ENCODE measurements around the gene SOCS1.

Gene SOCS1

DNA sequence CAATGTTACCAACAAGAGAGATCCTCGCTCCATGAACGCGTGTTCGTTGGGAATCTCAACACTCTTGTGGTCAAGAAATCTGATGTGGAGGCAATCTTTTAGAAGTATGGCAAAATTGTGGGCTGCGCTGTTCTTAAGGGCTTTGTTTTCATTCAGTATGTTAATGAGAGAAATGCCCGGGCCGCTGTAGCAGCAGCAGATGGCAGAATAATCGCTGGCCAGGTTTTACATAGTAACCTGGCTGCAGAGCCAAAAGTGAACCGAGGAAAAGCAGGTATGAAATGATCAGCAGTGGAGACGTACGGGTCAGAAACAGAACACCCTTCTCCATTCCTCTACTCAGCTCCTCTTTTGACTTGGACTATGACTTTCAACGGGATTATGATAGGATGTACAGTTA lies 13.3 kb downstream of the SOCS1 start:
- DNase-seq = no peak

DNA sequence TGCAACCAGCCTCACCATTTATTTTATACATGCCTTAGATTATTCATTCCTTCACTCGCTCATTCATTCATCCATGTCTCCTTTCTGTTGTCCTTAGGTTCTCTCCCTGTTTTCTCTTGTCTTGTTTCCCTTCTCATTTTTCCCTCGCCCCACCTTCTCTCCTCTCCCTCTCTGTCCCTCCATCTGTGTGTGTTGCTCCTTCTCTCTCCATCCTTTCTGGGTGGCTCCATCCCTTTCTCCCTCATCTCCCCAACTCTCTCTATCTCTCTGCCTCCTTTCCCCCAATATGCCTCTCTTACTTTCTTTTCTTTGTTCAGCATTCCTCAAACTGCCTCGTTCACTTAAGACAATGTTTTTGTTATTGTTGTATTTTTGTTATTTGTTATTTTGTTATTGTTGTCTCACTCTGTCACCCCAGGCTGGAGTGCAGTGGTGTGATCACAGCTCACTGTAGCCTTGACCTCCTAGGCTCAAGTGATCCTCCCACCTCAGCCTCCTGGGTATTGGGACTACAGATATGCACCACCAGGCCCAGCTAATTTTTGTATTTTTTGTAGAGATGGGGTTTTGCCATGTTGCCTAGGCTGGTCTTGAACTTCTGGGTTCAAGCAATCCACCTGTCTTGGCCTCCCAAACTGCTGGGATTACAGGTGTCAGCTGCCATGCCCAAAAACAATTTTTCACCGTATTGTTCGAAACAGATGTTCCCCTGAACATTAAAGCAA lies 14.4 kb downstream of the SOCS1 start:
- DNase-seq = no peak

DNA sequence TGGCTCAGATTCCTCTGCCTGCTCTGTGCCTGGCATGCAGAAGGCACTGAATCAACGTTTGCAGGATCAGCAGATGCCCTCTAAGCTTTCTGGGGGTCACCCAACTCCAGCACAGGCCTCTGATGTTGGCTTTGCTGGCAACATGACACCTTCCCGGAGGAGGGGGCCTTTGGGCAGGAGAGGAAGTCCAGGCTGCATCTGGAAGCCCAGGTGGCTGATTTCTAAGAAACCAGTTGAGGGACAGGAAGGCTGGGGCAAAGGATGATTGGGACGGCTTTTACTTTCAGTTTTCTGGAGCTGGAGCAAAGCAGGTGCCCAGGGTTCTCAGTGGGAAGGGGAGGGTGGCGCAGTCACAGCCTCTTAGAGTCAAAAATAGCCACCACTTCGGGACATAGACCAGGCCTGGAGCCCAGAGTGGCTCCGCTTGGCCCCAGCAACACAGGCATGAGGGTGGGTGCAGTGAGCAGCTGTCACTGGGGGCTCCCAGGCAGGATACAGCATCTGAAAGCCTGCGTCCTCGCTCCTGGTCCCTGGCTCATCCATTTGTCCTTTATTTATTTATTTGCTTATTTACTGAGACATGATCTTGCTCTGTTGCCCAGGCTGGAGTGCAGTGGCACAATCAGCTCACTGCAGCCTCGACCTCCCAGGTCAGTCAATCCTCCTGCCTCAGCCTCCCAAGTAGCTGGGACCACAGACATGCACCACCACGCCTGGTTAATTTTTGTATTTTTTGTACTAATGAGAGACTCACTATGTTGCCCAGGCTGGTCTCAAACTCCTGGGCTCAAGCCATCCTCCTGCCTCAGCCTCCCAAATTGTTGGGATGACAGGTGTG lies 15.1 kb downstream of the SOCS1 start:
- no peak for DNase-seq

DNA sequence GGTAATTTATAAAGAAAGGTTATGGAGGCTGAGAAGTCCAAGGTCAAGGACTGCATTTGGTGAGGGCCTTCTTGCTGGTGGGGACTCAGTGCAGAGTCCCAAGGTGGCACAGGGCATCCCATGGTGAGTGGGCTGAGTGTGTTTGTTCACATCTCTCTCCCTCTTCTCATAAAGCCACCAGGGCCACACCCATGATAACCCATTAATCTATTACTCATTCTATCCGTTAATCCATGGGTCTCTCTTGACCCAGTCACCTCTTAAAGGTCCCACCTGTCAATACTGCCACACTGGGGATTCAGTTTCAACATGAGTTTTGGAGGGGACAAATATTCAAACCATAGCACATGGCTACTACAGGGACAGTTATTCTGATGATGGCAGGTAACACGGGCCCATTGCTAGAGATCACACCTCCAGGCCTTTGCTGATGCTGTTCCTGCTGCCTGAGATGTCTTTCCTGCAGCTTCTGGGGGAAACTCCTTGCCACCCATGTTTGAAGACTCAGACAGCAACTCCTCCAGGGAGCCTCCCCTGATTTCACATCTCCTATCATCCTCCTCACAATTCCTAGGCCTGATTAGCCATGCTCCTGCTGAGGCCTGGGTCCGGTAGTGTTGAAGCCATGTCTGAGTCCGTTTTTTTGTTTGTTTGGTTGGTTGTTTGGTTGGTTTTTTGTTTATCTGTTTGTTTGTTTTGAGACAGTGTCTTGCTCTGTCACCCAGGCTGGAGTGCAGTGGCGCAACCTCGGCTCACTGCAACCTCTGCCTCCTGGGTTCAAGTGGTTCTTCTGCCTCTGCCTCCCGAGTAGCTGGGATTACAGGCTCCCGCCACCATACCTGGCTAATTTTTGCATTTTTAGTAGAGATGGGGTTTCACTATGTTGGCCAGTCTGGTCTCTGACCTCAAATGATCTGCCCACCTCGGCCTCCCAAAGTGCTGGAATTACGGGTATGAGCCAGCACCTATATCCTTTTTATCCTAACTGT lies 16.1 kb downstream of the SOCS1 start:
- DNase-seq = no peak

DNA sequence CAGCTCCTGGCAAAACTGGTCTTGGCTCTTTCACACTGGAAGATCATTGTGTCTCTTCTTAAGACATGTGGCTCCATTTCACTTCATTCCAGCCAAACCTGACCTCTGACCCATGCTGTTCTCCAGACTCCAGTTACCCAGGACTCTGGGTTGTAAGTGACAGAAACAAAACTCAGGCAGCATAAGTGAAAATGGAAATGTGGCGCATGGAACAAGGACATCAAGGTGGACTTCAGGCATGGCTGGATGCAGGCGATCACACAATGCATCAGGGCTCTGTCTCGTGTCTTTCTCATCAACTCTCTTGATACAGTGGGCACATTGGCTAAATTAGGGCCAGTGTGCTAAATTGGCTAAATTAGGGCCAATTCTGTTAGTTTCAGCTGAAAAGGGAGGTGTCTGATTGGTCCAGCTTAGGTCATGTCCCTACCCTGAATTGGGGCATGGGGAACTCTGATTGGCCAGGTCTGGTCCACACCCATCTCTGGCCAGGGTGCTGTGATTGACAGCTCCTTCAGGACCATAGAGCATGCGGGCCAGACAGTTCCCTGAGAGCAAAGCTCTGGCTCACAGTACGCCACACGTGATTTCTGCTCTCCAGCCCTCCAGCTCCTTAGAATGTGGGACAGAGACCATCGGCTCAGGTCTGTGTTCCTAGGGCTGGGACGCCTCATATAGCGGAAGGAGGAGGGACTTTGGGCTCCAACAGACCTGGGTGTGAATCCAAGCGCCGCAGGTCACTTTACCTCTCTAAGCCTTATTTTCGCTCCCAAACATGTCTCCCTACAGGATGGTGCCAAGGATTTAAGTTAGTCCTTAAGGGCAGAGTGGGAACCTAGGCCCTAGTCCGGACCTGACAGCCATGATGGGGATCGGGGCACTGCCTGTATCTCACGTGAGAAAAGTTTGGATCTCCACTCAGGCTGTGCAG lies 17.5 kb downstream of the SOCS1 start:
- no peak for DNase-seq

DNA sequence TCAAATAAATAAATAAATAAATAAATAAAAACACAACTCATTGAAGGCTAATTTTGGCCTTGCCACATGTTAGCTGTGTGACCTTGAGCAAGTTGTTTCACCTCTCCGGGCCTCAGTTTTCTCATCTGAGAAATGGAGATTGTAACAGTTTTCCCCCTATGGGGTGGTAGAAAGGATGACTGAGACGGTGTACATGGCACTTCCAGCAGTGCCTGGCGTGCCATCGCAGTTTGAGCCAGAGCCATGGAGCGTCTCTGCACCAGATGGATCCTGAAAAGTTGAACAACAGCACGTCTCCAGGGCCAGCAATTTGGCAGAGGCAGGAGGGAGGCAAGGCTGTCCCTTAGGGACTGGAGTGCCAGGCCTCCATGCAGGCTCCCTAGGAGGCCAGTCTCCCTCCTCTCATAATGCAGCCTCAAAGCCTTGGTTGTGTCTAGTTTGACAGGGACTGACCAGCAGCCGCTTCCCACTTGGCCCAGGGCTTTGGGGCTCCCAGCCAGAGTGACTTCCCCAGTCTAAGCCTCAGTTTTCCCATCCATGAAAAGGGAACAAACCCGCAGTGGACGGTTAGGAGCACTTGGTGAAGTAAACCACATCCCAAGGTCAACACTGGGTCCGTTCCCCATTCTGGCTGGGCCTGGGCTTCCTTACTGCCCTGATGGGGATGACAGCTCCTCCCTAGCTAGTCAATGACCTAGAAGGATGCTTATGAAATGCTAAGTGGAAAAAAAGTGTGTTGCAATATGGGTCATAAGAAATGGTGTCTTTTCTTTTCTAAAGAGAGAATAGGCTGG lies 19.3 kb downstream of the SOCS1 start:
- no peak for DNase-seq

DNA sequence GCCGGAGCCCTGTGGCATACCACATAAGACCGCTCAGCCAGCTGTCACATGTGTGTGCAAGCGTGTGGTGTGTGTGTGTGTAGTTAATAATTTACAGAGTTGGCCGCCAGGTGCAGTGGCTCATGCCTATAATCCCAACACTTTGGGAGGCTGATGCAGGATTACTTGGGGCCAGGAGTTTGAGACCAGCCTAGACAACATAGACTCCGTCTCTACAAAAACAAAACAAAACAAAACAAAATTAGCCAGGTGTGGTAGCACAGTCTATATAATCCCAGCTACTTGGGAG lies 20.4 kb downstream of the SOCS1 start:
- no peak for DNase-seq

DNA sequence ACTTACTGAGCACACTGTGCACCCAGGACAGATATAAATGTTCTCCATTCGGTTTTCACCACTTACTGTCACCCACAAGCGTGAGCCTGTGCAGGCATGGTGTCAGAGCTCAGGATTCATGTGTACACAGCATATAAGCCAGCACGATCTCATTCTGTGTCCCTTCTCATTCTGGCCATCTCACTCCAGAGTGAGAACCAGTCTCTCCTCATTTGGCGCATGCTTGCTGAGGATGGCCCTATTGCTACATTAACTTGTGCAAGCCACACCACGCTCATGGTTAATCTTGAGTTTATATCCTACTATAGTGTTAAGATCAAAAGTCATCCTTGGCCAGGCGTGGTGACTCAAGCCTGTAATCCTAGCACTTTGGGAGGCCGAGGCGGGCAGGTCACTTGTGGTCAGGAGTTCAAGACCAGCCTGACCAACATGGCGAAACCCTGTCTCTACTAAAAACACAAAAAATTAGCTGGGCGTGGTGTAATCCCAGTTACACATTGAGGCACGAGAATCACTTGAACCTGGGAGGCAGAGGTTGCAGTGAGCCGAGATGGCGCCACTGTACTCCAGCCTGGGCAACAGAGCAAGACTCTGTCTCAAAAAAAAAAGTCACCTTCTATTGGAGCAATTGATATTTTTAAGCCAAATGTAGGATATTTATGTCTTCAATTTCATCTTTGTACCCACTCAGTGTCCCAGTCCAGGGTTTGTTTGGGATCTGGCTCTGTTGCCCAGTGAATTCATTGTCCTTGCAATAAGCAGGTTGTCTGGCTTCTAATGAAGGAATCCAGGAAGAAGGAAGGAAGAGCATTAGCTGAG lies 20.9 kb downstream of the SOCS1 start:
- no peak for DNase-seq

DNA sequence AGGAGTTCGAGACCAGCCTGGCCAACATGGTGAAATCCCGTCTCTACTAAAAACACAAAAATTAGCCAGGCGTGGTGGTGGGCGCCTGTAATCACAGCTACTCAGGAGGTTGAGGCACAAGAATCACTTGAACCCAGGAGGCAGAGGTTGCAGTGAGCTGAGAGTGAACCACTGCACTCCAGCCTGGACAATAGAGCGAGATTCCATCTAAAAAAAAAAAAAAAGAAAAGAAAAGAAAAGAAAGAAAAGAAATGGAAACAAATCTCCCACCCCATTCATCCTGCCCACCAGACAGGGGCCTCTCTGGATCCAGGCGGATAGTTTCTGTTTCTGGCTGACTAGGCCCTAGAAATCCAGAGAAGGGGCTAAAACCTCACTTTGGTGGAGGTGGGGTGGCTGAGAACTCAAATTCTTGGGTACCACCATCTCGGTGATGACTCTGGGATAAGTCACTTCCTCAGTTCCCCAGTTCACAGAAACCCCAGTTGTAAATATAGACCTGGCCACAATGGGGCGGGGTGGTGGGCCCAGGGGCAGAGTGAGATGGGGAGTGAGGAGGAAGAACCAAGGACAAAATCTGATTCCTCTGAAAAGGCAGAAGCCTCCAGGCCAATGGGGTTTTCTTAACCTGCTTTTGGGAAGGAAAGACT lies 22.2 kb downstream of the SOCS1 start:
- peak; percentile 33 for DNase-seq

DNA sequence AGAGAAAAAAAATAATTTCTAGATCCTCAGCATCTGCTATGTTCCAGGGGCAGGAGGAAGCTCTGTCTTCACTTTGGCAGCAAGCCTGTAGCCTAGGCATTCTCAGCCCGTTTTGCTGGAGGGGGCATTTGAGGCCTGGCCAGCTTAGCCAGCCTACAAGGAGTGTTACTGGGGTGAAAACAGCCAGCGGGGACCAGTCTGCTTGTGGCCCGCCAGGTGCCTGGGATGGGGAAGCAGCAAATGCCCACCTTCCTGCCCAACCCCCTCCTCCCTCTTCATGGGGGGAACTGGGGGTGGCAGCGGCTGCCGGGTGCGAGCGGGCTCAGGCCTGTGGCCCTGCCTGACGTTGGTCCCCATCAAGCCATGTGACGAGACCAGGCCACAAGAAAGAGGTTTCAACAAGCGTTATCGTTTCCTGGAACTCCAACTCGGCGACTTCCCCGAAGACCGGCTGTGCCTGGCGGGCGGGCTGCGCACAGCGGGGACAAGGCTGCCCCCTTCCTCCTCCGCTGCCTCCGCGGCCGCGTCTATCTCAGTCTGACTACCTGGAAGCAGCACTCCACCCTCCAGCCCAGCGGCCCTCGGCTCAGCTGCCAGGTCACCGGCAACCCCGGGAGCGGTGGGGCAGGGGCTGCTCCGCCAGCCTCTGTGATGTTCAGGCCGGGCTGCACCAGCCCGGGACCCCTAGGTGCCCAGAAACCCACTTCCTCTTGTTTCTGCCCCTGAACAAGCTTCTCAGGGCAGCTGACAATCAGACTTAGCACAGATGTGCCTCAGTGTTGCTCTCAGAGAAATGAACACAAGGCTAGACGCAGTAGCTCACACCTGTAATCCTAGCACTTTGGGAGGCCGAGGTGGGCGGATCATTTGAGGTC lies 22.9 kb downstream of the SOCS1 start:
- peak; percentile 69 for DNase-seq

DNA sequence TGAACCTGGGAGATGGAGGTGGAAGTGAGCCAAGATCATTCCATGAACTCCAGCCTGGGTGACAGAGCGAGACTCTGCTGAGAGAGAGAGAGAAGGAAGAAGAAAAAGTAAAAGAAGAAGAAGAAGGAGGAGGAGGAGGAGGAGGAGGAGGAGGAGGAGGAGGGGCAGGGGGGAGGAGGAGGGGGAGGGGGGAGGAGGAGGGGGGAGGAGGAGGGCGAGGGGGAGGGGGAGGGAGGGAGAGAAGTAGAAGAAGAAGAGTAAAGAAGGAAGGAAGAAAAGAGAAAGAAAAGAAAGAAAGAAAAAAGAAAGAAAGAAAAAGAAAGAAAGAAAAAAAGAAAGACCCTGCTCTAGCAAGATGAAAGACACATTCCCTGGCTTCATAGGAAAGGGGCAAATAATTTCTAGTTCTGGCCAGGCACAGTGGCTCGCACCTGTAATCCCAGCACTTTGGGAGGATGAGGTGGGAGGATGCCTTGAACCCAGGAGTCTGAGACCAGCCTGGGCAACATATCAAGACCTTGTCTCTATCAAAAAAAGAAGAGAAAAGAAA lies 23.6 kb downstream of the SOCS1 start:
- DNase-seq = no peak

DNA sequence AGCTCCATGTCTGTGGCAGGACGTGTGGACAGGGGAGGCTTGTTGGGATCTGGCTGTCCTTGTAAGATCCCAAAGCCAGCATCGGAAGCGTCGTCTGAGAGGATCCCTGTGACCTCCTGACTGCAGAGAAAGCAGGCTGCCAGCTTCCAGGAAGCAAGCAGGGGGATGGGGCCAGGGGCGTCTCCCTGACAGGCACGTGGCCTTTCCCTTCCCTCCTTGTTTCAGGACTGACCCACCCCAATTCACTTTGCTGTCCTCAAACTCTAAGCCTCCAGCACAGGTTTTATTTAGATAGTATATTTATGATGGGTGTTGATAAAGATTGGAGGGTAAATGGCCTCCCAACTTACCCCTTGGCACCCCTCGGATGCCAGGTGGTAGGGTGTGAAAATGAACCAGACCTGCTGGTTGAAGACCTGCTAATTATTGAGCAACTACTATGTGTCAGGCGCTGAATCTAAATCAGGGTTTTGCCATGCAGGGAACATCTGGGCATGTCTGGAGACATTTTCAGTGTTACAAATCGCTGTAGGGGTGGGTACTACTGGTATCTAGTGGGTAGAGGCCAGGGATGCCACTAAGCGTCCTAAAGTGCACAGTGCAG lies 24.5 kb downstream of the SOCS1 start:
- no peak for DNase-seq

DNA sequence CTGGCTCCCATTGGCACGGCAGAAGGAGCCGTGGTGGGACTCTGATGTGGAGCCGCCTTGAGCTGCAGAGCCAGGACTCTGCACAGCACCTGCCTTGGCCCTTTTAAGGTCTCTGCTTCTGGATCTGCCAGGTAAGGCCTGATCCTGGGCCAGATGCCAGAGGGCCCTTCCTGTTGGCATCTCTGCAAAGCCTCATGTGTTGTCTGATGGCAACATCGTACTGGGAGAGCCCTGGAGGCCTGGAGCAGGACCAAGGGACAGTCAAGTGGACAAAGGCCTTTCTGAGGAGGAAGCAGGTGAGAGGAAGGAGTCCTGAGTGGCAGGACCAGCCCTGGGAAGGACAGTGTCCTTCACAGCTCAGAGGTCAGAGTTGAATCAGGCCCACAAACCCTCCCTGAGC lies 26.1 kb downstream of the SOCS1 start:
- no peak for DNase-seq

DNA sequence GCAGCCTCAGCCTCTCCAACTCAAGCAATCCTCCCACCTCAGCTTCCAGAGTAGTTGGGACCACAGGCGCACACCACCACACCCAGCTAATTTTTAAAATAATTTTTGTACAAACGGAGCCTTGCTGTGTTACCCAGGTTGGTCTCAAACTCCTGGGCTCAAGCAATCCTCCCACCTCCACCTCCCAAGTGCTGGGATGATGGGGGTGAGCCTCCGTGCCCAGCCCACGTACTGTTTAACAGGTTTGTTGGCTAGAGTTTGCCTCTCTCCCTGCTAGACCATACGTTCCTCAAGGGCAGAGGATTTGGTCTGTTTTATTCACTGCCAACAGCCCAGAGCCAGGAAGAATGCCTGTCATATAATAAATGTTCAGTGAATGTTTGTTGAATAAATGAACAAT lies 26.6 kb downstream of the SOCS1 start:
- DNase-seq = no peak

DNA sequence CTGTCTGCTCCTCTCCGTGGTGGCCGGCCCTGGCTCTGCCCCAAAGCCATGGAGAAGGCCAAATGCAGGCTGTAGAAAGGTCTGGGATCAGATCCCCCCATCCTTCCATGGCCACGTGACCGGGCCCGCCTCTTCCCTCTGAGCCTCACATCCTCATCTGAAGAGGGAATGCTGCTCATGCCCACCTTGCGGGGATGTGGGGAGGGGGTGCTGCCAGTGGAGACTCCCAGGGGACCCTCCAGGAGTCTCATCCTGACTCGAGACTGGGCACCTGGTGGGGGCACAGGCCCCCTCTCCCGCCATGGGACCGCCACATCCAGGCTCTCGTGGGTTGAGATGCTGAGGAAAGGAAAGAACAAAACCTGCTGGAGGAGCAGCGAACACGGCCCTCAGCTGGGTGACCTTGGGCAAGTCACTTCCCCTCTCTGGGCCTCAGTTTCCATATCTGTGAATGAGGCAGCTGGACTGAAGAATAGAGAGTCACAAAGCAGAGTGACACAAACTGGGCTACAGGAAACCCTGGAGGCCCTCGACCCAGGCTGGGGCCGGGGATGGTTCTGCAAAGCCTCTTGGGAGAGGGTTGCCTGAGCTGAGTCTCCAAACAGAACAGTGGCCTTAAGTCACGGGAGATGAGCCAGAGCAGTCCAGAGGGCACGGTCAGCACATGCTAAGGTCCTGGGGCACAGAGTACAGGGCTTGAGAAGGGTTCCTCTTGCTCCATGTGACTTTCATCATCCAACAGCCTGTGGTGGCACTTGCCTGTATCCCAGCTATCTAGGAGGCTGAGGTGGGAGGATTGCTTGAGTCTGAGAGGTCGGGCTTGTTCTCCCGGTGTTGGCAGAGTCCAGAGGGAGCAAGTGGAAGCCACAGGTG lies 30.1 kb downstream of the SOCS1 start:
- no peak for DNase-seq

DNA sequence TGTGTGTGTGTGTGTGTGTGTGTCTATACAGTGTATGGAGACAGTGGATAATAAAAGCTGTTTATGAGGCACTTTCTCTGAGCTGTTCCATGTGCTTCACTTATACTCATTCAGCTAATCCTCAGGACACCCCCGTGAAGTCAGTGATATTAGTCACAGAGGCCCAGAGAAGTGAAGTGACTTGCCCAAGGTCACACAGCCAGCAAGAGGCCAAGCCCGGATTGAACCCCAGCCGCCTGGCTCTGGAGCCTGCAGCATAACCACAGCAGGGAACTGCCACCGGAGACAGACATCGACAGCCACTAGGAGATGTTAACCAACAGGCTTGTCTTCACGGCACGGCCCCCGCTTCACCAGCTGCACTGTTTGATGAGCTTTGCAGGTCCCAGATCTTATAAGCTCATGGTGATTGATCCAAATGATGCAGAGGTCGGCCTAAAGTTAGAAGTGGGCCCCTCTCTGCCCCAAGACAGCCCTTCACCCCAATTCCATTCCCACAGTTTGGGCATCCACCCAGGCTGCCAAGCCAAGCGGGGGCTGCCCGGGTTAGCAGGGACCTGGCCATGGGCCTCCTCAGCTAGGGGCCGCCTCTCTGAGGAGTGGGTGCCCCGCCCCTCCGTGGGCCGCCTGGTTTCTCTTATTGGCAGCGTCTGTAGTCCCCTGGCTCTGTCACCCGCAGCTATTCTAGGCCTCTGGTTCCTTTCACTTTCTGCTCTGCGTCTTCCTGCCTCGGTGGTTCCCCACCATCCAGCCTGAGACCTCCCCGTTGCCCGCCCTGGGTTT lies 30.9 kb downstream of the SOCS1 start:
- DNase-seq = peak; percentile 51
